OCI-LY7 (cell line): Measurements from ENCODE around the gene FBXO33. TPM values are rescaled to one million over a fixed set of nuclear protein-coding genes. Genes with fewer than 3 reads are reported as not detected.

ENCODE experiments used
- BruUV-seq: library from RNA; stranded (reverse); fragments of 400-500 nt; replicated peaks from 2 replicates; lab custom pipeline; 2021; lab: Mats Ljungman, UMichigan
- CTCF ChIA-PET: fragments of 300-600 bp; sonication (Branson Sonifier 250); formaldehyde crosslinking; loops from one replicate; lab custom pipeline; 2022; ENCODE audit warnings: antibody characterized with exemption; ENCODE audit not compliant: unreplicated experiment; lab: Charles Lee
- POLR2A ChIA-PET: fragments of 300-600 bp; sonication (Branson Sonifier 250); formaldehyde crosslinking; loops from one replicate; lab custom pipeline; 2022; ENCODE audit warnings: antibody characterized with exemption; lab: Charles Lee
- DNase-seq: peaks from one replicate; pipeline ENCODE4 v3.0.0-alpha.2; 2015; ENCODE audit warnings: low spot score
- H2AFZ ChIP-seq: fragments of 200-600 bp; sonication (generic), shearing (Covaris generic); 2 replicates; pipeline ENCODE4 v1.6.1; 2014; ENCODE audit warnings: mild to moderate bottlenecking, antibody characterized with exemption, low read length, moderate library complexity
- H3K27ac ChIP-seq: fragments of 200-600 bp; sonication (generic); 2 replicates; pipeline ENCODE4 v1.5.1; 2014; ENCODE audit warnings: mixed run types, low read depth, mild to moderate bottlenecking, moderate library complexity, low read length, inconsistent platforms; ENCODE audit not compliant: poor library complexity, severe bottlenecking
- H3K36me3 ChIP-seq: fragments of 200-600 bp; sonication (generic); 2 replicates; pipeline ENCODE4 v1.6.1; 2014; ENCODE audit warnings: mild to moderate bottlenecking, antibody characterized with exemption, low read length, moderate library complexity, mixed read lengths; ENCODE audit not compliant: insufficient read depth
- H3K4me1 ChIP-seq: fragments of 200-600 bp; sonication (generic); 2 replicates; pipeline ENCODE4 v1.5.1; 2014; ENCODE audit warnings: mild to moderate bottlenecking, low read length; ENCODE audit not compliant: insufficient read depth, poor library complexity, severe bottlenecking
- H3K4me2 ChIP-seq: fragments of 200-600 bp; sonication (generic); 2 replicates; pipeline ENCODE4 v1.6.1; 2014; ENCODE audit warnings: mild to moderate bottlenecking, low read length
- H3K4me3 ChIP-seq: fragments of 200-600 bp; sonication (generic); 2 replicates; pipeline ENCODE4 v1.5.1; 2014; ENCODE audit warnings: mild to moderate bottlenecking, low read depth, low read length; ENCODE audit not compliant: poor library complexity, severe bottlenecking
- H3K79me2 ChIP-seq: fragments of 200-600 bp; sonication (generic); 2 replicates; pipeline ENCODE4 v1.6.1; 2016; ENCODE audit warnings: low read depth, mild to moderate bottlenecking, low read length, moderate library complexity, mixed read lengths; ENCODE audit not compliant: insufficient read depth
- H3K9me2 ChIP-seq: fragments of 200-600 bp; sonication (generic); 2 replicates; pipeline ENCODE4 v1.6.1; 2016; ENCODE audit warnings: mild to moderate bottlenecking, low read length, mixed read lengths; ENCODE audit not compliant: insufficient read depth
- H3K9me3 ChIP-seq: fragments of 200-600 bp; sonication (generic); 2 replicates; pipeline ENCODE4 v1.6.1; 2014; ENCODE audit warnings: mild to moderate bottlenecking, mixed run types, low read length, mixed read lengths
- H4K20me1 ChIP-seq: fragments of 200-600 bp; sonication (generic); 2 replicates; pipeline ENCODE4 v1.6.1; 2014; ENCODE audit warnings: mild to moderate bottlenecking, antibody characterized with exemption, low read length, moderate library complexity, mixed read lengths; ENCODE audit not compliant: insufficient read depth
- CTCF ChIP-seq: fragments of 200-600 bp; sonication (generic); conservative IDR thresholded peaks from 2 replicates; pipeline ENCODE4 v1.5.1; 2014; ENCODE audit warnings: mild to moderate bottlenecking, antibody characterized with exemption, low read length, moderate library complexity, mixed read lengths
- EZH2phosphoT487 ChIP-seq: fragments of 200-600 bp; sonication (generic); IDR thresholded peaks from 2 replicates; pipeline ENCODE4 v1.6.1; 2018; ENCODE audit warnings: low read depth, borderline replicate concordance, mild to moderate bottlenecking, mixed run types, antibody characterized with exemption, low read length, moderate library complexity, mixed read lengths
- intact Hi-C: fragments of 100-400 bp; cut with micrococcal nuclease; formaldehyde crosslinking; loops from one replicate; pipeline ENCODE4 v1.10.0; 2022; ENCODE audit not compliant: unreplicated experiment
- total RNA-seq, 2 experiments: library from RNA; depleted of rRNA in 1 of 2; stranded (reverse); fragments of >200 nt in 1 of 2; shearing (Covaris generic) in 1 of 2; gene quantifications; 2 replicates each; pipeline ENCODE4 v1.2.3, GENCODE V29; 2014 to 2022

Gene FBXO33
- total RNA-seq, 2 experiments from 2014 or later: 14.2 to 16.6 TPM

DNA sequence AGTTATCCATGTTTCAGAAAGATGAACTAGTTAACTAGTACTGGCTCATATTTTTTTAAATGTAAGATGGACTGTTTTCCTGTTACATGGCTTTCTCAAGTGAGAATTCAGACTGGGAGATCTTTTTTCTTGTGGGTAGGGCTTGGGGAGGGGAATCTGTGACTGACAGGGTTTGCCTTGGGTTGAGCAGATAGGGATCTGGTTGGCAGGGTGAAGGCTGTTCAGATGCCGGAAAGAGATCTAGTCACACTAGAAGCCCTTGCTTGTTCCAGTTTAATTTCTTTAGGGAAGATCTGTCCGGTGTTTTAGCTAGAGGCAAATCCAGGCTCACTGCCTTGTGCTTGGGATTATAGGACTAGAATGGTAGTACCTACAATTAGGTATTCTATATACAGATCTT, 63.2 kb downstream of the FBXO33 start:
- no peak overlapping the region for H3K27ac ChIP-seq
- H3K4me2 ChIP-seq: no peak overlapping the region
- no TSS peak for BruUV-seq
- H3K36me3 ChIP-seq: no peaks in the 10 kb centered on the region
- H2AFZ ChIP-seq: no peak overlapping the region
- intact Hi-C loops: loop anchor here (5.0 kb wide), 1 partner anchor 137 kb away; the partner anchor contains the start of gene MIA2
- ChIA-PET POLR2A (interaction anchor here (0.6 kb wide), 1 partner anchor 9 kb away, joined by 5 read pairs; no protein-coding TSS in a partner anchor), CTCF (no interaction called here)
- peaks cover 8% of the 10 kb centered on the region; the same call in 1 of the 2 replicates for H3K9me3 ChIP-seq
- no peaks in the 10 kb centered on the region for H4K20me1 ChIP-seq
- no peaks in the 10 kb centered on the region for H3K4me1 ChIP-seq
- no peaks in the 10 kb centered on the region for H3K9me2 ChIP-seq
- TF ChIP-seq CTCF (no peak), EZH2phosphoT487 (no peak)
- H3K79me2 ChIP-seq: no peaks in the 10 kb centered on the region
- no peak overlapping the region for H3K4me3 ChIP-seq
- no peak for DNase-seq

DNA sequence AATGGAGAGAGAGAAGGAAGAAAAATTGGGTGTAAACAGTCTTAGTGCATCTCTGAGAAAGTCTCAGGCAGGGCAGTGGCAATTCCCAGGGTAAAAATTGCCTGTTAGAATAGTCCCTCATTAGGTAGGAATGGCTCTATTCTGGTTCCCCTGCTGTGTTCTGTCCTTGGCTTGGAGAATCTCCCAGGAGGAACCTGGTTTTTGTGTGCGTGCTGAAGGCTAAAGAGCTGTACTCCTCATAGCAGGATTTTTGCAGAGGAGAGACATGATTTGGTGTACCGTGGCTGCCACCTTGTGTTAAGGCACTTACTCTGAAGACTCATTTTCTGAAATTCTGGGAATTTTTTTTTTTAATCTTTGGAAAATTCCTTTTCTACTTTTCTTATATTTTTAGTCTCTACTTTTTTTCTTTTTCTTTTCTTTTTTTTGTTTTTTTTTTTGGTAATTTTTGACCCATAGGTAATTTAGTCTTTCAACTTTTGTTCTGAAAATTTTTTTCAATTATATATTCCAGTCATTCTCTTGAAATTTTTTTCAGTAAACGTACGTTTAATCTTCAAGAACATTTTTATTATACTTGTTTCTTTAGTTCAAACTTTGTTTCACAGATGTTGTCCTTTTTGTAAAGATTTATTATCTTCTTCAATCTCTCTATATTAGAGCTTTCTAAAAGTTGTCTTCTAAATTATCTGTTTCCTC, 63.8 kb downstream of the FBXO33 start:
- no peaks in the 10 kb centered on the region for H3K4me1 ChIP-seq
- ChIA-PET CTCF (no interaction called here), POLR2A (interaction anchor here (0.6 kb wide), 2 partner anchors 8 to 77 kb away, joined by 3 to 5 read pairs; no protein-coding TSS in a partner anchor)
- H3K4me3 ChIP-seq: no peak overlapping the region
- peaks cover 5% of the 10 kb centered on the region; the same call in 1 of the 2 replicates for H3K36me3 ChIP-seq
- H4K20me1 ChIP-seq: no peaks in the 10 kb centered on the region
- TF ChIP-seq CTCF (peak; percentile 85), EZH2phosphoT487 (no peak)
- DNase-seq: peak; percentile 56
- no TSS peak for BruUV-seq
- peaks cover 14% of the 10 kb centered on the region; the same call in 1 of the 2 replicates for H3K9me3 ChIP-seq
- no peaks in the 10 kb centered on the region for H3K9me2 ChIP-seq
- H2AFZ ChIP-seq: no peak overlapping the region
- H3K79me2 ChIP-seq: no peaks in the 10 kb centered on the region
- H3K4me2 ChIP-seq: no peak overlapping the region
- H3K27ac ChIP-seq: no peak overlapping the region
- intact Hi-C loops: loop anchor here (1.0 to 5.0 kb wide), 2 partner anchors 136 to 261 kb away; partner anchors contain the start of gene MIA2

DNA sequence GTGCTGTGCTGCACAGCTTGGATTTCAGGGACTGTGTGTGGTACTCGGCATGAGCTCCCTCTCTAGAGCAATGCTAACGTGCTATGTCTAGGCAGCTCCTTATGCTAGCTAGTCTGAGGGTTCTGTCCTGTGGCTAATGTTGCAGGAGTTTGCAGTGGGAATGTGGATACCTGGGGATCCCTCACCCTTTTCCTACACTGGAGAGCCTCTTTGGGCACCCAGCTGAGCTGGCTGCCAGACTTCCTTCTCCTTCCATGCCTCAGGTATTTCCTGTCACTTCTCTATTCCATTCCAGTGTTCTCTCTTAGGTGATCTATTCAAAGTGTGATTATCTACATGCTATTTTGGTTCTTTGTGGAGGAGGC, 64.9 kb downstream of the FBXO33 start:
- POLR2A ChIA-PET: no interaction called here
- Histone ChIP-seq H3K9me3 (peaks cover 14% of the 10 kb centered on the region; the same call in 1 of the 2 replicates), H3K79me2 (no peaks in the 10 kb centered on the region), H3K27ac (no peak overlapping the region), H3K4me2 (no peak overlapping the region), H3K36me3 (peaks cover 9% of the 10 kb centered on the region; the same call in 1 of the 2 replicates), H3K4me3 (no peak overlapping the region), H2AFZ (no peak overlapping the region), H3K4me1 (no peaks in the 10 kb centered on the region), H4K20me1 (no peaks in the 10 kb centered on the region), H3K9me2 (no peaks in the 10 kb centered on the region)
- no peak for DNase-seq
- BruUV-seq: no TSS peak
- TF ChIP-seq EZH2phosphoT487: no peak
- intact Hi-C loops: loop anchor here (5.0 kb wide), 1 partner anchor 135 kb away; the partner anchor contains the start of gene MIA2
- CTCF ChIA-PET: no interaction called here
